Parathyroid adenoma (tissue), 2 donors: ENCODE results near the gene DAPK1.

ENCODE experiments used
- H2AFZ ChIP-seq: fragments of 300-600 bp; sonication (generic); one replicate; pipeline ENCODE4 v1.7.0; 2017; ENCODE audit warnings: antibody characterized with exemption, mild to moderate bottlenecking
- H3K27ac ChIP-seq: fragments of 300-600 bp; sonication (generic); one replicate; pipeline ENCODE4 v1.7.0; 2017
- H3K27me3 ChIP-seq: fragments of 300-600 bp; sonication (generic); one replicate; pipeline ENCODE4 v1.7.0; 2017; ENCODE audit warnings: low read length; ENCODE audit not compliant: control insufficient read depth, insufficient read depth
- H3K36me3 ChIP-seq: fragments of 300-600 bp; sonication (generic); one replicate; pipeline ENCODE4 v1.7.0; 2017; ENCODE audit warnings: low read length; ENCODE audit not compliant: control insufficient read depth, insufficient read depth
- H3K4me1 ChIP-seq: fragments of 300-600 bp; sonication (generic); one replicate; pipeline ENCODE4 v1.7.0; 2017; ENCODE audit warnings: control low read depth
- H3K4me2 ChIP-seq: fragments of 300-600 bp; sonication (generic); one replicate; pipeline ENCODE4 v1.7.0; 2017; ENCODE audit warnings: low read length
- H3K4me3 ChIP-seq: fragments of 300-600 bp; sonication (generic); one replicate; pipeline ENCODE4 v1.7.0; 2017; ENCODE audit warnings: low read depth, low read length
- H3K79me2 ChIP-seq: fragments of 300-600 bp; sonication (generic); one replicate; pipeline ENCODE4 v1.7.0; 2017; ENCODE audit warnings: control low read depth
- H3K9ac ChIP-seq: fragments of 300-600 bp; sonication (generic); one replicate; pipeline ENCODE4 v1.7.0; 2017; ENCODE audit warnings: mild to moderate bottlenecking
- H3K9me3 ChIP-seq: fragments of 300-600 bp; sonication (generic); one replicate; pipeline ENCODE4 v1.7.0; 2017; ENCODE audit warnings: low read length; ENCODE audit not compliant: control insufficient read depth
- CTCF ChIP-seq: fragments of 300-600 bp; sonication (generic); IDR thresholded peaks from one replicate; pipeline ENCODE4 v1.7.0; 2017; ENCODE audit warnings: antibody characterized with exemption, mild to moderate bottlenecking
- donor health status: primary hyperparathyroidism.

Gene DAPK1

GRCh38 chr9:87639949-87640348, 142.3 kb downstream of the DAPK1 start:
- Histone ChIP-seq H3K27me3 (no peaks in the 10 kb centered on the region), H3K36me3 (no peaks in the 10 kb centered on the region), H3K4me1 (peaks cover 39% of the 10 kb centered on the region), H3K4me2 (peak overlapping the region; percentile 35), H3K9ac (no peak overlapping the region), H3K79me2 (no peaks in the 10 kb centered on the region), H3K9me3 (no peaks in the 10 kb centered on the region), H3K27ac (peak overlapping the region; percentile 89), H3K4me3 (no peak overlapping the region), H2AFZ (peak overlapping the region; percentile 38)
- TF ChIP-seq CTCF: no peak

- peak overlapping the region; percentile 89 for H3K27ac ChIP-seq
- H3K4me2 ChIP-seq: peak overlapping the region; percentile 35
- H3K9me3 ChIP-seq: no peaks in the 10 kb centered on the region
- peaks cover 39% of the 10 kb centered on the region for H3K4me1 ChIP-seq
- H3K36me3 ChIP-seq: no peaks in the 10 kb centered on the region
- H3K27me3 ChIP-seq: no peaks in the 10 kb centered on the region
- peak overlapping the region; percentile 38 for H2AFZ ChIP-seq
- H3K9ac ChIP-seq: no peak overlapping the region
- no peak for TF ChIP-seq CTCF
- H3K4me3 ChIP-seq: no peak overlapping the region
- no peaks in the 10 kb centered on the region for H3K79me2 ChIP-seq
Measured at GRCh38 chr9:87640385-87640795, 142.7 kb downstream of the DAPK1 start.

GRCh38 chr9:87641067-87641466, 143.4 kb downstream of the DAPK1 start:
- H3K9me3 ChIP-seq: no peaks in the 10 kb centered on the region
- H3K4me3 ChIP-seq: no peak overlapping the region
- H3K36me3 ChIP-seq: no peaks in the 10 kb centered on the region
- H3K9ac ChIP-seq: no peak overlapping the region
- no peak overlapping the region for H2AFZ ChIP-seq
- H3K79me2 ChIP-seq: no peaks in the 10 kb centered on the region
- peaks cover 39% of the 10 kb centered on the region for H3K4me1 ChIP-seq
- peak overlapping the region; percentile 27 for H3K4me2 ChIP-seq
- TF ChIP-seq CTCF: no peak
- peak overlapping the region; percentile 89 for H3K27ac ChIP-seq
- H3K27me3 ChIP-seq: no peaks in the 10 kb centered on the region

GRCh38 chr9:87642330-87643106, 144.9 kb downstream of the DAPK1 start:
- Histone ChIP-seq H3K27me3 (no peaks in the 10 kb centered on the region), H3K4me1 (peaks cover 42% of the 10 kb centered on the region), H3K79me2 (no peaks in the 10 kb centered on the region), H3K9ac (no peak overlapping the region), H3K9me3 (no peaks in the 10 kb centered on the region), H2AFZ (no peak overlapping the region), H3K36me3 (no peaks in the 10 kb centered on the region), H3K27ac (peak overlapping the region; percentile 58), H3K4me2 (peak overlapping the region; percentile 8), H3K4me3 (no peak overlapping the region)
- no peak for TF ChIP-seq CTCF
